ENCODE results near the gene COMMD1. TPM values are rescaled to one million over a fixed set of nuclear protein-coding genes. Genes with fewer than 3 reads are reported as not detected.

The COMMD1 gene
- 42.3 and 44.6 TPM in 2 replicates for total RNA-seq

DNA sequence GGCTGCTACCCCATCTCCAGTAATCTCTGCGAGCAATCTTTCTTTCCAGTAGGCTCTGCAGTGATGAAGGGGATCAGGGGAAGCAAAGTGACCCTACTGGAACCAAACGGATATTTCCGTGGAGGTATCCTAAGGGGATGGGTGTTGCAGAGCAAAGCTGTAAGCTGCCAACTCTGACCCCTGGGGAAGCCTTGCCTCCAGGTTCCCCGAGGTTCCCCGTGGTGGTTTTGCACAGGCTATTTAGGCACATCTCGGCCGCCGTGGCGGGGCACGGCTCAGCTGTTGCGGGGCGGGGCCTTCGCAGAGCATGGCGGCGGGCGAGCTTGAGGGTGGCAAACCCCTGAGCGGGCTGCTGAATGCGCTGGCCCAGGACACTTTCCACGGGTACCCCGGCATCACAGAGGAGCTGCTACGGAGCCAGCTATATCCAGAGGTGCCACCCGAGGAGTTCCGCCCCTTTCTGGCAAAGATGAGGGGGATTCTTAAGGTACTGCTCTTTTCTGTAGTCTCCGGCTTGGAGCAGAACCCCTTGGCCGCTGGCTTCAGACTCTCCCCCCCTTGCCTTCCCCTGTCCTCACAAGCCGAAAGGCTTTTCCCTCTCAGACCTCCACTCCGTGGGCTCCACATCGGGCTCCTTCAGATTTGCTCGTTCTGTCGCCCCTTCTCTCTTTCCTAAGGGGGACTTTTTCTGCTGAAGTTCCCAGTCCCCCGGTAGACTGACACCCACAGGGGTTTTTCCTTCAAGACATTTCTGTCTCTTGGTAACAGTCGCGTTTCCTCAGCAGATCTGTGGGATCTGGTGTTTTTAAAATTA, at the start of gene COMMD1:
COMMD1 (plus strand) TSS at position 303 of the 814 bp plus-strand sequence; CDS start at position 308, 5 bp downstream.

GRCh38 chr2:61888267-61889055, 17.0 kb upstream of the COMMD1 start, which contains the start of gene CCT4:
Gene CCT4, minus strand, starts transcription at chr2:61888656. Its CDS starts 149 bp downstream, at chr2:61888507.

Other genes with a start within 250 kb of the COMMD1 start
- 1.3 and 1.8 TPM in 2 replicates for gene FAM161A, start 51.6 kb upstream of the COMMD1 start, total RNA-seq
- 118 and 120 TPM in 2 replicates for gene CCT4, start 17.0 kb upstream of the COMMD1 start, total RNA-seq

Data from aortic smooth muscle cell (primary cell).